Measurements from ENCODE around the gene GATA3. TPM values are rescaled to one million over a fixed set of nuclear protein-coding genes. Genes with fewer than 3 reads are reported as not detected.

Gene GATA3
- not detected for total RNA-seq

DNA sequence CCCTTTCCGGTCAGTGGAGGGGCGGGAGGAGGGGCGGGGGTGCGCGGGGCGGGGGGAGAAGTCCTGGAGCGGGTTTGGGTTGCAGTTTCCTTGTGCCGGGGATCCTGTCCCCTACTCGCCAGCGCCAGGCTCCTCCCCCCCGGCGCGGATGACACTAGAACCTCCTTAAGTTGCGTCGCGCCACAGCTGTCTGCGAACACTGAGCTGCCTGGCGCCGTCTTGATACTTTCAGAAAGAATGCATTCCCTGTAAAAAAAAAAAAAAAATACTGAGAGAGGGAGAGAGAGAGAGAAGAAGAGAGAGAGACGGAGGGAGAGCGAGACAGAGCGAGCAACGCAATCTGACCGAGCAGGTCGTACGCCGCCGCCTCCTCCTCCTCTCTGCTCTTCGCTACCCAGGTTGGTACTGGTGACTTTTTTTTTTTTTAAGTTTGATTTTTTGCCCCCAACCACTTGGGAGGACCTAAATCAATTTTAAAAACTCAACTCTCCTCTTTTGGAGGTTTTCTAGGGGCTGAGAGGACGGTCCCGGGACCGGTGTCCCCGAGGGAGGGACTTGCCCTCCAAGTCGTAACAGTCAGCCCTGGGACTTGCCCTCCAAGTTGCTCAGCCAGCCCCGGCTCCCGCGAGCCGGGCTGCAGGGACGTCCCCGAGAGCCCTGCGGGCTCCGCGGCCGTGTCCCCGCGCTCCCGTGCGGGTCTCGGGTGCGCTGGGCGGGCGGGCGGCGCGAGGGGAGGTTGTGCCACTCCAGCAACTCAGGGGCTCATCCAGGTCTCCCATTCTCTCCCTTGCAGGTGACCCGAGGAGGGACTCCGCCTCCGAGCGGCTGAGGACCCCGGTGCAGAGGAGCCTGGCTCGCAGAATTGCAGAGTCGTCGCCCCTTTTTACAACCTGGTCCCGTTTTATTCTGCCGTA lies at the start of gene GATA3:
TSS of gene GATA3 (plus strand) at position 195 of the 914 bp plus-strand sequence. CDS start 968 bp downstream, outside the sequence.

Other genes starting within 250 kb of the GATA3 start
- 5.9 TPM for gene TAF3, start 236.2 kb upstream of the GATA3 start, total RNA-seq